Measurements from ENCODE around the gene ISG20.

The ISG20 gene

GRCh38 chr15:88695691-88696251 lies 57.0 kb downstream of the ISG20 start:
- no peak for DNase-seq

GRCh38 chr15:88696254-88696653 lies 57.4 kb downstream of the ISG20 start:
- DNase-seq = no peak

GRCh38 chr15:88697276-88697675 lies 58.5 kb downstream of the ISG20 start:
- no peak for DNase-seq

GRCh38 chr15:88699861-88700260 lies 61.0 kb downstream of the ISG20 start:
- no peak for DNase-seq

- DNase-seq = no peak
These were observed 61.9 kb downstream of the ISG20 start for GRCh38 chr15:88700716-88701115.

GRCh38 chr15:88701561-88702095 lies 62.8 kb downstream of the ISG20 start:
- DNase-seq = peak; percentile 18 to 29

DNA sequence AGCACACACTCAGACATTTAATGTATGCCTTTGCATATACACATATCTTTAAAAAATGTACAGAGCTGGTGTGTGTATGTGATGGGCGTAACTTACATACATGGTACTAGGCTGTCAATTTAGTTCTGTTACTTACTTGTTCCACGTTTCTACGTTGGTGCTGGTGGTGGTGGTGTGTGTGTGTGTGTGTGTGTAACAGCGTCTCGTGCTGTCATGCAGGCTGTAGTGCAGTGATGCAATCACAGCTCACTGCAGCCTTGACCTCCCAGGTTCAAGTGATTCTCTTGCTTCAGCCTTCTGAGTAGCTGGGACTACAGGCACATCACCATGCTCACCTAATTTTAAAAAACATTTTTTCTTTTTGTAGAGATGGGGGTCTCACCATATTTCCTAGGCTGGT lies 64.2 kb downstream of the ISG20 start:
- DNase-seq = no peak

DNA sequence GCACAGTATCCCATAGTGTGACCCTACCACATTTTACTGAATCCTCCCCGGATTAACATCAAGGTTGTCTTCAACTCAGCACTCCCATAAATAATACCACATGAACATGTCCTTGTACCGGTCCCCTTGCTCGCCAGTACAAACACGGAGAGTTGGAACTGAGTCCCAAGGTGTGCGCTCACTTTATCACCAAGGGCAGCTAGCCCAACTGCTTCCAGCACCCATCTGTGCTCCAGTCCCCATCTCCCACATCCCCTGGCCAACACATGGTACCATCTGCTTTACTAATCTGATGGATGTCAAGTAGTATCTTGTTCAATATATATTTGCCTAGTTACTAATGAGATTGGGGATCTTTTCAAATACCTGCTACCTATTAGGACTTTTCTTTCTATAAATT lies 64.7 kb downstream of the ISG20 start:
- DNase-seq = no peak

DNA sequence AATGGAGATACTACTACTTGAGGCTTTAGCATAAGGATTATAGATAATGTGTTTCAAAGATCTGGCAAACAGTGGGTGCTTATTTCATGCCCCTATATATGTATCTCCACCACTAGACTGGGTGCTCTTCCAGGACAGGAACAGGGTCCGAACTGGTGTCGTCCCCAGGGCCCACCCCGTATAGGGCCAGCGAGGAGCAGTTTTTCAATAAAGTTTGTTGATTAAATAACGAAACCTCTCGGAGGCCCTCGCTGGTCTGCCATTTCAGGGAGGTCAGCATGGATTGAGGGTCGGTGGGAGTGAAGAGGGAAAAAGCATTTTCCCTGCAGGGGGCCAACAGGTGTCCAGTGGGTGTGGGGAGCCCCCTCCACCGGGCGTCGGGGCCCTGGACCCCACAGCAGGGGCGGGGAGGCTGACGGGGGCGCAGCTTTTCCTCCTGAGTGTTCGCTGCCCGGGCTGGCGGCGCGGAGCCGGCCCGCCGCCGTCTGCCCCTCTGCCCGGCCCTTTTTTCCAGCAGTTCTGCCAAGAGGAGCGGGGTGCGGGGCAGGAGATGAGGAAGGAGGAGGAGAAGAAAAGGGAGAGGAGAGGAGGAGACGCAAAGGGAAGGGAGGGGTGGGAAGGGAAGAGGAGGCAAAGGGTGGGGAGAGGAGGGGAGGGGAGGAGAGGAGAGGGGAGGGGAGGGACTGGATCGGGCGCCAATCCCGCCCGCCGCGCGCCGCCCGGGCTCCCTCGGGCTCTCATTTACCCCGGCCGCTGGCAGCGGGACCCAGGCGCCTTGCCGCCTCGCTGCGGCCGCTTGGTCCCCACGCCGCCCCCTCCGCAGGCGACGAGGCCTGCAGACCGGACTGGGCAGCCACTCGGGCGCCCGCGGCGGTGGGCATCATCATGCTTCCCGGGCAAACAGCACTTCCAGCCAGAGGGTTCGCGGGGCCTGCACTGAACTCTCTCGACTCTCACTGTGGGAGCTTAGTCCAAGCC lies 66.3 kb downstream of the ISG20 start:
- DNase-seq = no peak

- no peak for DNase-seq
These were observed 67.0 kb downstream of the ISG20 start for GRCh38 chr15:88705769-88706165.
